Liver (tissue), 9 donors: Measurements from ENCODE around the gene PTPRD. TPM values are rescaled to one million over a fixed set of nuclear protein-coding genes. Genes with fewer than 3 reads are reported as not detected.

ENCODE experiments used
- DNase-seq: peaks from one replicate; pipeline ENCODE4 v3.0.0-alpha.2; 2017; ENCODE audit warnings: low spot score
- H3K27ac ChIP-seq, 2 donors: one replicate each; pipeline ENCODE4 v1.7.0; 2013; ENCODE audit warnings: inconsistent platforms in 2 of 2, low read length in 2 of 2, control low read depth in 1 of 2, low read depth in 1 of 2, mild to moderate bottlenecking in 1 of 2
- H3K27me3 ChIP-seq, 4 donors: one replicate each; pipeline versions ENCODE4 v1.6.1 to v1.7.0; 2013; ENCODE audit warnings: low read length in 3 of 4, inconsistent platforms in 1 of 4, mild to moderate bottlenecking in 1 of 4, moderate library complexity in 1 of 4; ENCODE audit not compliant: control insufficient read depth in 4 of 4, insufficient read depth in 4 of 4
- H3K36me3 ChIP-seq, 4 donors: one replicate each; pipeline versions ENCODE4 v1.6.1 to v1.7.0; 2013; ENCODE audit warnings: low read length in 3 of 4, mild to moderate bottlenecking in 3 of 4, low read depth in 1 of 4, moderate library complexity in 1 of 4; ENCODE audit not compliant: control insufficient read depth in 4 of 4, insufficient read depth in 3 of 4
- H3K4me1 ChIP-seq, 4 donors: one replicate each; pipeline versions ENCODE4 v1.6.1 to v1.7.0; 2013; ENCODE audit warnings: low read length in 3 of 4, mild to moderate bottlenecking in 3 of 4, moderate library complexity in 1 of 4; ENCODE audit not compliant: control insufficient read depth in 4 of 4, insufficient read depth in 4 of 4
- H3K4me3 ChIP-seq, 3 donors: one replicate each; pipeline versions ENCODE4 v1.6.1 to v1.7.0; 2013; ENCODE audit warnings: low read length in 3 of 3, control low read depth in 1 of 3, low read depth in 1 of 3, mild to moderate bottlenecking in 1 of 3
- H3K9ac ChIP-seq, 2 donors: one replicate each; pipeline ENCODE4 v1.7.0; 2013; ENCODE audit warnings: low read length in 2 of 2, mild to moderate bottlenecking in 2 of 2, moderate library complexity in 2 of 2, control low read depth in 1 of 2, low read depth in 1 of 2
- H3K9me3 ChIP-seq, 4 donors: one replicate each; pipeline versions ENCODE4 v1.6.1 to v1.7.0; 2013; ENCODE audit warnings: low read length in 3 of 4; ENCODE audit not compliant: control insufficient read depth in 4 of 4
- EGR1 ChIP-seq, 2 donors: IDR thresholded peaks; 2 replicates each; pipeline ENCODE4 v1.6.1; 2016 to 2018; ENCODE audit warnings: antibody characterized with exemption in 2 of 2, low read depth in 2 of 2
- FOXA1 ChIP-seq: IDR thresholded peaks from 2 replicates; pipeline ENCODE4 v1.6.1; 2016; ENCODE audit warnings: antibody characterized with exemption
- FOXA2 ChIP-seq: IDR thresholded peaks from 2 replicates; pipeline ENCODE4 v1.6.1; 2016; ENCODE audit warnings: antibody characterized with exemption
- GABPA ChIP-seq, 2 donors: IDR thresholded peaks in 1 of 2; conservative IDR thresholded peaks in 1 of 2; 2 replicates each; pipeline ENCODE4 v1.6.1; 2016; ENCODE audit warnings: antibody characterized with exemption in 2 of 2, mild to moderate bottlenecking in 1 of 2, moderate library complexity in 1 of 2
- HNF4A ChIP-seq, 2 donors: conservative IDR thresholded peaks; 2 replicates each; pipeline ENCODE4 v1.6.1; 2016; ENCODE audit warnings: antibody characterized with exemption in 2 of 2, mild to moderate bottlenecking in 2 of 2
- HNF4G ChIP-seq: IDR thresholded peaks from 2 replicates; pipeline ENCODE4 v1.6.1; 2016; ENCODE audit warnings: antibody characterized with exemption
- JUND ChIP-seq, 2 donors: IDR thresholded peaks; 2 replicates each; pipeline ENCODE4 v1.6.1; 2016; ENCODE audit warnings: antibody characterized with exemption in 2 of 2
- NR2F2 ChIP-seq: IDR thresholded peaks from 2 replicates; pipeline ENCODE4 v1.6.1; 2016; ENCODE audit warnings: antibody characterized with exemption
- RAD21 ChIP-seq, 2 donors: IDR thresholded peaks; 2 replicates each; pipeline ENCODE4 v1.6.1; 2016; ENCODE audit warnings: antibody characterized with exemption in 2 of 2, mild to moderate bottlenecking in 2 of 2
- RXRA ChIP-seq, 2 donors: IDR thresholded peaks; 2 replicates each; pipeline ENCODE4 v1.6.1; 2017 to 2018; ENCODE audit warnings: antibody characterized with exemption in 2 of 2, mild to moderate bottlenecking in 1 of 2
- SP1 ChIP-seq: IDR thresholded peaks from 2 replicates; pipeline ENCODE4 v1.6.1; 2018; ENCODE audit warnings: antibody characterized with exemption, mild to moderate bottlenecking
- YY1 ChIP-seq: IDR thresholded peaks from 2 replicates; pipeline ENCODE4 v1.6.1; 2016; ENCODE audit warnings: antibody characterized with exemption, mild to moderate bottlenecking
- WGBS: extraction: QIAGEN DNeasy Blood & Tissue Kit; methylation state at CpG from one replicate; pipeline ENCODE4 v1.1.7; 2013; 5-methylcytosine and 5-hydroxymethylcytosine counted together
- polyA plus RNA-seq, 2 donors: library from polyadenylated mRNA; stranded (reverse) in 1 of 2; unstranded in 1 of 2; fragments of 200-250 nt in 1 of 2; fragments of >200 nt in 1 of 2; fragmentation: Nextera tagmentation in 1 of 2; extraction: Ambion mirVana in 1 of 2; gene quantifications; one replicate each; pipeline versions ENCODE4 v1.2.1 to v1.2.3, GENCODE V29; 2013 to 2015
- total RNA-seq, 2 donors: library from RNA; depleted of rRNA; stranded (reverse); fragments of >200 nt; gene quantifications; one replicate each; pipeline ENCODE4 v1.2.3, GENCODE V29; 2014
- TF ChIP-seq, protein P1 (sequence below): IDR thresholded peaks from 2 replicates; pipeline ENCODE4 v1.6.1; 2016; ENCODE audit warnings: antibody characterized with exemption, mild to moderate bottlenecking
- TF ChIP-seq, protein P2 (sequence below): IDR thresholded peaks from 2 replicates; pipeline ENCODE4 v1.6.1; 2016; ENCODE audit warnings: antibody characterized with exemption
- TF ChIP-seq, protein P3 (sequence below): IDR thresholded peaks from 2 replicates; pipeline ENCODE4 v1.6.1; 2016; ENCODE audit warnings: antibody characterized with exemption
- TF ChIP-seq, protein P4 (sequence below): fragments of 150-350 bp; IDR thresholded peaks from 2 replicates; pipeline ENCODE4 v1.5.1; 2017; ENCODE audit warnings: improper control_type of control experiment, low read depth, low read length; ENCODE audit not compliant: missing input control
- donor health status: healthy.
- donor health status: healthy.
- donor health status: healthy.
- donor health status: healthy.
- donor health status: healthy.

PTPRD gene
- total and polyA plus RNA-seq, 4 donors: 0.78 to 34.2 (median 4.7) TPM

DNA sequence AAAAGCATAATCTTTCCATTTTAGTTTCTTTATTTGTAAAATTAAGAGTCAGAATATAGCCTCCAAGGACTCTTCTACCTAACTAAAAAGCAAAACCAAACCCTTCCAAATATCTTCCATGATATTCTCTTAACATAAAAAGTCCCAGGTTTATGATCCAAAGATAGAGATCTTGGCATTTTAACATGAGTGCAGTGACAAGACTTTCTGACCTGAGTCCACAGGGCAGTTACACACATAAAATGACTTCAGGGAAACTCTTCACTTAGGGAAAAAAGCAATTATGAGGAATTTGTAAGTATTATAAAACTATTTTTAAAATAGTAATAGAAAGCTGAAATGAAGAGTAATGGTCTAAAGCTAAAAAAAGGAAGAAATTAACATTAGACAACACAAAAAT, 2040.6 kb downstream of the PTPRD start:
- Histone ChIP-seq H3K4me3 (no peak overlapping the region), H3K9ac (no peak overlapping the region), H3K36me3 (no peaks in the 10 kb centered on the region), H3K27me3 (no peaks in the 10 kb centered on the region), H3K9me3 (no peaks in the 10 kb centered on the region), H3K4me1 (no peaks in the 10 kb centered on the region), H3K27ac (no peak overlapping the region)
- TF ChIP-seq HNF4G (no peak), HNF4A (conservative IDR thresholded peaks at IDR 0.05) (peak in 1 of 2 donors; percentile 71)
- DNase-seq: no peak

DNA sequence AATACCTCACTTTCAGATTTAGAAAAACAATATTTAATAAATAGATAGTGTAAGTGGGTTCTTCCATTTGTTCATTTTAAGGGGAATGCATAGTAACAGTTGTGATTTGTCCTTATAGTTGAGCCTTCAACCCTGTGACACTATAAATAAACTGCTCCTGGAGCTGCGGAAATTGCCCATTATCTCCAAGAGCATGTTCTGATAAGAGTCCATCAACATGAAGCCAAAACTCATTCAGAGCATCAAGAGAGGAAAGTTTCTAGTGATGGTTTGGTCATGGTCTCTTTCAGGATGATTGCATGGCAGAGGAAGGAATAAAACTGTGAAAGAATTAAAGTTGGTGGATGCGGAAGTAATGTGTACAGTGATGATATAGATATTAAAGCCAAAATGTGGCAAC, 2041.2 kb downstream of the PTPRD start:
- H3K27me3 ChIP-seq: no peaks in the 10 kb centered on the region
- H3K4me3 ChIP-seq: no peak overlapping the region
- no peaks in the 10 kb centered on the region for H3K4me1 ChIP-seq
- DNase-seq: no peak
- no peaks in the 10 kb centered on the region for H3K36me3 ChIP-seq
- no peak for TF ChIP-seq FOXA1
- H3K9me3 ChIP-seq: no peaks in the 10 kb centered on the region
- no peak overlapping the region for H3K9ac ChIP-seq
- 87% methylated on average over 2 of the region's 2 CpGs for WGBS
- no peak overlapping the region for H3K27ac ChIP-seq

DNA sequence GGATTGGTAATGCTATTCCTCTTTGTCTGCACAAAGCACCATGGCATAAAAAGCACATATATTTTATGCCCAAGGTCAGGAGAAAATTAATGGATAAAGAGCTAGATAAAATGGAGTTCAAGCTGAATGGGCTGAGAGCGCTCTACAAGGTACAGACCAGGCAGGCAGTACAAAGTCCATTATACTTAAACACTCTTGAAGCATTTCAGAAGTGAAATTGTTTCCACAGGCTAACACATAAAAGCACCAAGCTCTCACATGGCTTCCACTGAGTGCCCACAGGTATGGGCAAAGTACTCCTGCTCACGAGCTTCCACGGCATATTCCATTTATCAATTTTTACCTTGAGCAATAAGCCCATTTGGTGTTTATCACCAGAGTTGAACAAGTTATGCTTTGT, 2042.0 kb downstream of the PTPRD start:
- 85% methylated on average over 3 of the region's 3 CpGs for WGBS
- Histone ChIP-seq H3K27me3 (no peaks in the 10 kb centered on the region), H3K4me1 (no peaks in the 10 kb centered on the region), H3K36me3 (no peaks in the 10 kb centered on the region), H3K9ac (no peak overlapping the region), H3K4me3 (no peak overlapping the region), H3K27ac (no peak overlapping the region), H3K9me3 (no peaks in the 10 kb centered on the region)
- TF ChIP-seq, protein P1, sequence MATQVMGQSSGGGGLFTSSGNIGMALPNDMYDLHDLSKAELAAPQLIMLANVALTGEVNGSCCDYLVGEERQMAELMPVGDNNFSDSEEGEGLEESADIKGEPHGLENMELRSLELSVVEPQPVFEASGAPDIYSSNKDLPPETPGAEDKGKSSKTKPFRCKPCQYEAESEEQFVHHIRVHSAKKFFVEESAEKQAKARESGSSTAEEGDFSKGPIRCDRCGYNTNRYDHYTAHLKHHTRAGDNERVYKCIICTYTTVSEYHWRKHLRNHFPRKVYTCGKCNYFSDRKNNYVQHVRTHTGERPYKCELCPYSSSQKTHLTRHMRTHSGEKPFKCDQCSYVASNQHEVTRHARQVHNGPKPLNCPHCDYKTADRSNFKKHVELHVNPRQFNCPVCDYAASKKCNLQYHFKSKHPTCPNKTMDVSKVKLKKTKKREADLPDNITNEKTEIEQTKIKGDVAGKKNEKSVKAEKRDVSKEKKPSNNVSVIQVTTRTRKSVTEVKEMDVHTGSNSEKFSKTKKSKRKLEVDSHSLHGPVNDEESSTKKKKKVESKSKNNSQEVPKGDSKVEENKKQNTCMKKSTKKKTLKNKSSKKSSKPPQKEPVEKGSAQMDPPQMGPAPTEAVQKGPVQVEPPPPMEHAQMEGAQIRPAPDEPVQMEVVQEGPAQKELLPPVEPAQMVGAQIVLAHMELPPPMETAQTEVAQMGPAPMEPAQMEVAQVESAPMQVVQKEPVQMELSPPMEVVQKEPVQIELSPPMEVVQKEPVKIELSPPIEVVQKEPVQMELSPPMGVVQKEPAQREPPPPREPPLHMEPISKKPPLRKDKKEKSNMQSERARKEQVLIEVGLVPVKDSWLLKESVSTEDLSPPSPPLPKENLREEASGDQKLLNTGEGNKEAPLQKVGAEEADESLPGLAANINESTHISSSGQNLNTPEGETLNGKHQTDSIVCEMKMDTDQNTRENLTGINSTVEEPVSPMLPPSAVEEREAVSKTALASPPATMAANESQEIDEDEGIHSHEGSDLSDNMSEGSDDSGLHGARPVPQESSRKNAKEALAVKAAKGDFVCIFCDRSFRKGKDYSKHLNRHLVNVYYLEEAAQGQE: no peak
- no peak for TF ChIP-seq HNF4A (conservative IDR thresholded peaks at IDR 0.05)
- TF ChIP-seq JUND (IDR thresholded peaks at IDR 0.05): no peak
- TF ChIP-seq EGR1 (IDR thresholded peaks at IDR 0.05; ENCODE audit: low read depth in 2 of 2): no peak
- no peak for TF ChIP-seq YY1
- TF ChIP-seq SP1: no peak
- no peak for TF ChIP-seq NR2F2
- no peak for TF ChIP-seq FOXA1
- TF ChIP-seq, protein P2, sequence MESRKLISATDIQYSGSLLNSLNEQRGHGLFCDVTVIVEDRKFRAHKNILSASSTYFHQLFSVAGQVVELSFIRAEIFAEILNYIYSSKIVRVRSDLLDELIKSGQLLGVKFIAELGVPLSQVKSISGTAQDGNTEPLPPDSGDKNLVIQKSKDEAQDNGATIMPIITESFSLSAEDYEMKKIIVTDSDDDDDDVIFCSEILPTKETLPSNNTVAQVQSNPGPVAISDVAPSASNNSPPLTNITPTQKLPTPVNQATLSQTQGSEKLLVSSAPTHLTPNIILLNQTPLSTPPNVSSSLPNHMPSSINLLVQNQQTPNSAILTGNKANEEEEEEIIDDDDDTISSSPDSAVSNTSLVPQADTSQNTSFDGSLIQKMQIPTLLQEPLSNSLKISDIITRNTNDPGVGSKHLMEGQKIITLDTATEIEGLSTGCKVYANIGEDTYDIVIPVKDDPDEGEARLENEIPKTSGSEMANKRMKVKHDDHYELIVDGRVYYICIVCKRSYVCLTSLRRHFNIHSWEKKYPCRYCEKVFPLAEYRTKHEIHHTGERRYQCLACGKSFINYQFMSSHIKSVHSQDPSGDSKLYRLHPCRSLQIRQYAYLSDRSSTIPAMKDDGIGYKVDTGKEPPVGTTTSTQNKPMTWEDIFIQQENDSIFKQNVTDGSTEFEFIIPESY: no peak
- TF ChIP-seq, protein P3, sequence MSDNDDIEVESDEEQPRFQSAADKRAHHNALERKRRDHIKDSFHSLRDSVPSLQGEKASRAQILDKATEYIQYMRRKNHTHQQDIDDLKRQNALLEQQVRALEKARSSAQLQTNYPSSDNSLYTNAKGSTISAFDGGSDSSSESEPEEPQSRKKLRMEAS: no peak
- no peak for TF ChIP-seq FOXA2
- no peak for TF ChIP-seq RAD21 (IDR thresholded peaks at IDR 0.05)
- TF ChIP-seq RXRA (IDR thresholded peaks at IDR 0.05): no peak
- TF ChIP-seq HNF4G: no peak
- TF ChIP-seq GABPA (IDR thresholded peaks at IDR 0.05 in 1 of 2, conservative IDR thresholded peaks at IDR 0.05 in 1 of 2): no peak
- TF ChIP-seq, protein P4, sequence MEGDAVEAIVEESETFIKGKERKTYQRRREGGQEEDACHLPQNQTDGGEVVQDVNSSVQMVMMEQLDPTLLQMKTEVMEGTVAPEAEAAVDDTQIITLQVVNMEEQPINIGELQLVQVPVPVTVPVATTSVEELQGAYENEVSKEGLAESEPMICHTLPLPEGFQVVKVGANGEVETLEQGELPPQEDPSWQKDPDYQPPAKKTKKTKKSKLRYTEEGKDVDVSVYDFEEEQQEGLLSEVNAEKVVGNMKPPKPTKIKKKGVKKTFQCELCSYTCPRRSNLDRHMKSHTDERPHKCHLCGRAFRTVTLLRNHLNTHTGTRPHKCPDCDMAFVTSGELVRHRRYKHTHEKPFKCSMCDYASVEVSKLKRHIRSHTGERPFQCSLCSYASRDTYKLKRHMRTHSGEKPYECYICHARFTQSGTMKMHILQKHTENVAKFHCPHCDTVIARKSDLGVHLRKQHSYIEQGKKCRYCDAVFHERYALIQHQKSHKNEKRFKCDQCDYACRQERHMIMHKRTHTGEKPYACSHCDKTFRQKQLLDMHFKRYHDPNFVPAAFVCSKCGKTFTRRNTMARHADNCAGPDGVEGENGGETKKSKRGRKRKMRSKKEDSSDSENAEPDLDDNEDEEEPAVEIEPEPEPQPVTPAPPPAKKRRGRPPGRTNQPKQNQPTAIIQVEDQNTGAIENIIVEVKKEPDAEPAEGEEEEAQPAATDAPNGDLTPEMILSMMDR: no peak
- DNase-seq: no peak
